Loucy (cell line): ENCODE measurements around the gene CETN1.

Source experiments
- CTCF ChIP-seq: fragments of 200-600 bp; sonication (generic); conservative IDR thresholded peaks from 2 replicates; pipeline ENCODE4 v1.5.1; 2014; ENCODE audit warnings: mild to moderate bottlenecking, antibody characterized with exemption, low read length
- EZH2phosphoT487 ChIP-seq: fragments of 200-600 bp; IDR thresholded peaks from 2 replicates; pipeline ENCODE4 v1.6.1; 2018; ENCODE audit warnings: antibody characterized with exemption, mild to moderate bottlenecking, moderate library complexity, borderline replicate concordance

DNA sequence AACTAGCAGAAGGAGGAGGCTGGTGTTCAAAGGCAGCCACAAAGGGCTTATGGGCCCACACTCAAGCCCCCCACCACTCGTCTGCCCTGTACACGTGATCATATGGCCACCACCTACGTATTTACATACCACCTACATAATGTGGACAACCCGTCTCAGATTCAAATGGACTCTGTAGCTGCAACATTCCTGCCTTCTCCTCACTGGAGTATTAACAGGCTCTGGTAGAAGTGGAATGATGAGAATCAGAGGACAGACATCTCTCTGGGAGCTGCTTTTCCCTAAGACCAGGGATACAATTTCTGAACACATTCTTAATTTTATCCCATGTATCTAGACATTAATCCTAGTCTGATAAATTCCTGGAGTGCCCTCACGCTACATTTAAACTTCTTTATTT is 9.5 kb upstream of the CETN1 start:
- no peak for TF ChIP-seq CTCF
- TF ChIP-seq EZH2phosphoT487, result no peak
